K562 (cell line): ENCODE data around the gene AP1M1. TPM values are rescaled to one million over a fixed set of nuclear protein-coding genes. Genes with fewer than 3 reads are reported as not detected.

Experiments
- ATAC-seq: fragments of 200-7000 bp; cut with Tn5 transposase; 3 replicates; pipeline ENCODE4 v1.9.1; 2020; ENCODE audit warnings: moderate library complexity
- BruUV-seq: library from RNA; stranded (reverse); fragments of 400-500 nt; replicated peaks from 2 replicates; lab custom pipeline; 2021; lab: Mats Ljungman, UMichigan
- CTCF ChIA-PET: fragments of 300-600 bp; formaldehyde crosslinking; extraction: SDS; loops from one replicate; lab custom pipeline; 2021; ENCODE audit warnings: low intra/inter-chr PET ratio; lab: Yijun Ruan, JAX
- POLR2A ChIA-PET: fragments of 300-600, 350-650 bp; sonication (Branson Sonifier 250); formaldehyde crosslinking; extraction: SDS; loops from one replicate; lab custom pipeline; 2021; ENCODE audit warnings: antibody characterized with exemption, inconsistent platforms; lab: Yijun Ruan, JAX
- DNase-seq, 4 experiments: peaks; one replicate each; pipeline versions ENCODE4 v3.0.0 to v3.0.0-alpha.2; 2011 to 2018; ENCODE audit warnings: low spot score in 3 of 4, mixed read lengths in 3 of 4; ENCODE audit errors: extremely low read depth in 1 of 4
- FAIRE-seq: peaks from 2 replicates; lab custom pipeline; 2011; peaks lifted over from hg19 to GRCh38; lab: Jason Lieb, UNC
- H2AFZ ChIP-seq: 2 replicates; pipeline ENCODE4 v1.6.0; 2011; ENCODE audit warnings: low read depth, low read length, control low read depth, inconsistent platforms
- H3K27ac ChIP-seq: fragments of 200-600 bp; 3 replicates; pipeline ENCODE4 v1.8.0; 2011; ENCODE audit warnings: low read depth, mild to moderate bottlenecking, control low read depth, inconsistent platforms, low read length, moderate library complexity, mixed read lengths; ENCODE audit errors: extremely low read depth
- H3K27me3 ChIP-seq, 2 experiments: fragments of 300-600 bp in 1 of 2; 2 replicates in 1 of 2; 3 replicates in 1 of 2; pipeline versions ENCODE4 v1.6.0 to v1.8.0; 2011; ENCODE audit warnings: inconsistent platforms in 2 of 2, low read length in 2 of 2, mild to moderate bottlenecking in 1 of 2, mixed read lengths in 1 of 2, moderate library complexity in 1 of 2; ENCODE audit not compliant: control insufficient read depth in 2 of 2, insufficient read depth in 2 of 2
- H3K36me3 ChIP-seq: fragments of 300-600 bp; 3 replicates; pipeline ENCODE4 v1.8.0; 2011; ENCODE audit warnings: mild to moderate bottlenecking, low read length, inconsistent platforms; ENCODE audit not compliant: control insufficient read depth, insufficient read depth
- H3K4me1 ChIP-seq, 2 experiments: fragments of 200-600 bp in 1 of 2; replicated peaks in 1 of 2; 2 replicates in 1 of 2; 3 replicates in 1 of 2; pipeline versions ENCODE4 v1.5.1 to v1.8.0; 2011; ENCODE audit warnings: inconsistent platforms in 2 of 2, low read length in 2 of 2, mild to moderate bottlenecking in 1 of 2, mixed read lengths in 1 of 2, moderate library complexity in 1 of 2; ENCODE audit not compliant: control insufficient read depth in 2 of 2, insufficient read depth in 2 of 2
- H3K4me2 ChIP-seq: 2 replicates; pipeline ENCODE4 v1.6.1; 2011; ENCODE audit warnings: low read length, control low read depth, inconsistent platforms, mixed read lengths; ENCODE audit not compliant: insufficient read depth
- H3K4me3 ChIP-seq: fragments of 200-600 bp; sonication (generic), shearing (Covaris generic); 2 replicates; pipeline ENCODE4 v1.5.1; 2016; ENCODE audit warnings: control low read depth, inconsistent platforms
- H3K79me2 ChIP-seq: fragments of 200-600 bp; 3 replicates; pipeline ENCODE4 v1.8.0; 2011; ENCODE audit warnings: low read length, inconsistent platforms; ENCODE audit not compliant: control insufficient read depth, insufficient read depth
- H3K9ac ChIP-seq, 2 experiments: 2 replicates each; pipeline versions ENCODE4 v1.6.0 to v1.6.1; 2011; ENCODE audit warnings: low read depth in 2 of 2, low read length in 2 of 2, control low read depth in 1 of 2, inconsistent platforms in 1 of 2, mild to moderate bottlenecking in 1 of 2, mixed read lengths in 1 of 2; ENCODE audit not compliant: insufficient read depth in 1 of 2
- H3K9me1 ChIP-seq: one replicate; pipeline ENCODE4 v1.6.0; 2011; ENCODE audit warnings: inconsistent platforms, mild to moderate bottlenecking, low read length, moderate library complexity; ENCODE audit not compliant: control insufficient read depth, insufficient read depth
- H3K9me3 ChIP-seq: replicated peaks from 2 replicates; pipeline ENCODE4 v1.5.1; 2011; ENCODE audit warnings: low read depth, low read length, inconsistent platforms; ENCODE audit not compliant: control insufficient read depth, insufficient read depth
- H4K20me1 ChIP-seq: replicated peaks from 2 replicates; pipeline ENCODE4 v1.6.1; 2011; ENCODE audit warnings: low read length, inconsistent platforms, mixed read lengths; ENCODE audit not compliant: control insufficient read depth, insufficient read depth
- RBFOX2 ChIP-seq: fragments of 200-400 bp; formaldehyde crosslinking; IDR thresholded peaks from 2 replicates; pipeline ENCODE4 v1.6.1; 2017; ENCODE audit warnings: low read depth, mild to moderate bottlenecking, low read length, moderate library complexity
- SMC3 ChIP-seq: conservative IDR thresholded peaks from 2 replicates; pipeline ENCODE4 v1.6.1; 2011; ENCODE audit warnings: low read depth, low read length, improper control_type of control experiment; ENCODE audit not compliant: insufficient read depth
- SNAPC5 ChIP-seq: fragments of 250-450 bp; sonication (Bioruptor Pico); IDR thresholded peaks from 2 replicates; pipeline ENCODE4 v1.8.0; 2021; ENCODE audit warnings: moderate library complexity, mild to moderate bottlenecking, inconsistent platforms
- ZNF263 ChIP-seq: sonication (generic); formaldehyde crosslinking; IDR thresholded peaks from 2 replicates; pipeline ENCODE4 v1.8.0; 2022; ENCODE audit warnings: mild to moderate bottlenecking, missing genetic modification reagents, borderline replicate concordance
- WGBS: fragments of 100-300 bp; shearing (Covaris generic); methylation state at CpG from one replicate; pipeline ENCODE4 v1.1.6; 2016; ENCODE audit warnings: low coverage, mixed read lengths; ENCODE audit not compliant: insufficient coverage; ENCODE audit errors: missing lambda C conversion rate; 5-methylcytosine and 5-hydroxymethylcytosine counted together
- in situ Hi-C: fragments of 300-500 bp; cut with MboI; formaldehyde crosslinking; loops from 4 replicates; pipeline ENCODE4 v1.15.0; 2018; ENCODE audit warnings: inconsistent platforms, mixed read lengths
- intact Hi-C: fragments of 100-400 bp; cut with micrococcal nuclease; formaldehyde crosslinking; loops from 2 replicates; pipeline ENCODE4 v1.14.2; 2022
- polyA plus RNA-seq, 8 experiments: library from polyadenylated mRNA; depleted of rRNA in 4 of 8; stranded (reverse) in 5 of 8; unstranded in 3 of 8; fragments of >200 nt; fragmentation: Nextera tagmentation in 2 of 8; fragmentation: Illumina TruSeq in 1 of 8; extraction: Ambion mirVana in 2 of 8; extraction: Trizol in 1 of 8; gene quantifications; 2 replicates each; pipeline versions ENCODE4 v1.2.1 to v1.2.3, GENCODE V29; 2011 to 2014; ENCODE audit warnings: inconsistent platforms in 1 of 8, missing spikeins in 1 of 8
- total RNA-seq, 7 experiments: library from RNA; depleted of rRNA in 6 of 7; stranded (reverse); fragments of >200 nt in 6 of 7; fragmentation: Illumina TruSeq in 2 of 7; extraction: Trizol in 2 of 7; gene quantifications; 2 replicates each; pipeline versions ENCODE4 v1.2.1 to v1.2.3, GENCODE V29; 2011 to 2021; ENCODE audit warnings: low replicate concordance in 1 of 7

The AP1M1 gene
- total and polyA plus RNA-seq, 9 of the 15 experiments (the other 6 are each of a cell fraction or from before 2014, with no cell fraction given), result 0.87 to 56.2 (median 29.1) TPM

GRCh38 chr19:16185768-16186123 is 12.0 kb upstream of the AP1M1 start (continued):
- TF ChIP-seq SNAPC5 (CRISPR knock-in tag) (no peak), SMC3 (peak; percentile 22; the same call in 1 of the 2 replicates)

GRCh38 chr19:16188521-16188920 is 9.2 kb upstream of the AP1M1 start:
- Histone ChIP-seq H3K4me1 (peaks cover 0 to 10% of the 10 kb centered on the region in 2 experiments; a peak in 3 of 5 replicates), H3K4me2 (no peak overlapping the region), H4K20me1 (no peaks in the 10 kb centered on the region; the same call in 1 of the 2 replicates), H3K27ac (no peak overlapping the region), H3K9me3 (no peaks in the 10 kb centered on the region), H2AFZ (no peak overlapping the region), H3K4me3 (no peak overlapping the region), H3K36me3 (peaks cover 43% of the 10 kb centered on the region), H3K9ac (0 out of 4 replicates have a peak overlapping the region, but pooled peaks of 1 of the 2 experiments have one; percentile 2), H3K9me1 (peaks cover 5% of the 10 kb centered on the region), H3K27me3 (no peaks in the 10 kb centered on the region), H3K79me2 (peaks cover 17% of the 10 kb centered on the region)
- DNase-seq (no peak), ATAC-seq (no peak), FAIRE-seq (no peak)
- POLR2A ChIA-PET, result interaction anchor here (1.2 kb wide), 1 partner anchor 165 kb away, joined by 3 read pairs; no protein-coding TSS in a partner anchor
- intact Hi-C loops, result loop anchor here (10.0 kb wide), 1 partner anchor 344 kb away; no protein-coding TSS in a partner anchor
- WGBS, result 88% methylated on average over 3 of the region's 3 CpGs
- no TSS peak for BruUV-seq
- TF ChIP-seq ZNF263 (CRISPR knock-in tag), result no peak
- TF ChIP-seq RBFOX2, result 0 out of 2 replicates have a peak, but pooled peaks have one; percentile 28
- in situ Hi-C loops, result no loop called here
- CTCF ChIA-PET, result no interaction called here
